Activated CD8-positive, alpha-beta memory T cell treated with anti-CD3 and anti-CD28 coated beads, Interleukin-2, amount 50 U/mL, for 4 hours (primary cell): ENCODE measurements around the gene SLC22A9.
"Not testable (repeated sequence)": the region's sequence is repeated elsewhere in the genome, so short reads cannot be mapped to it uniquely, and the experiment has no call there.

Experiments
- DNase-seq: peaks from one replicate; pipeline ENCODE4 v3.0.0-alpha.2; 2020

Gene SLC22A9

GRCh38 chr11:63369165-63369970 is at the start of gene SLC22A9:
TSS of gene SLC22A9 (plus strand) at chr11:63369785. CDS start at chr11:63370057, 272 bp downstream.
- no peak for DNase-seq

- no peak for DNase-seq
These were observed 47.9 kb upstream of the SLC22A9 start for GRCh38 chr11:63321723-63322122.

- not testable (repeated sequence) for DNase-seq
These were observed 34.5 kb upstream of the SLC22A9 start for GRCh38 chr11:63335089-63335488.

GRCh38 chr11:63337070-63337469 is 32.5 kb upstream of the SLC22A9 start:
- no peak for DNase-seq

- no peak for DNase-seq
These were observed 26.5 kb upstream of the SLC22A9 start for GRCh38 chr11:63343130-63343529.

GRCh38 chr11:63352144-63352543 is 17.4 kb upstream of the SLC22A9 start:
- no peak for DNase-seq

GRCh38 chr11:63362196-63362793 is 7.3 kb upstream of the SLC22A9 start:
- no peak for DNase-seq

GRCh38 chr11:63369971-63370588 is 495 bp downstream of the SLC22A9 start:
- no peak for DNase-seq

GRCh38 chr11:63371396-63371795 is 1.8 kb downstream of the SLC22A9 start:
- no peak for DNase-seq

GRCh38 chr11:63375434-63375833 is 5.8 kb downstream of the SLC22A9 start:
- no peak for DNase-seq

- DNase-seq: no peak
These were observed 10.5 kb downstream of the SLC22A9 start for GRCh38 chr11:63380130-63380529.

- no peak for DNase-seq
These were observed 26.1 kb downstream of the SLC22A9 start for GRCh38 chr11:63395697-63396096.

- DNase-seq: no peak
These were observed 34.8 kb downstream of the SLC22A9 start for GRCh38 chr11:63404161-63404935.

- DNase-seq: no peak
These were observed 35.5 kb downstream of the SLC22A9 start for GRCh38 chr11:63405114-63405513.

GRCh38 chr11:63406458-63406857 is 36.9 kb downstream of the SLC22A9 start:
- no peak for DNase-seq

GRCh38 chr11:63417174-63417852 is 47.7 kb downstream of the SLC22A9 start:
- no peak for DNase-seq

- no peak for DNase-seq
These were observed 58.5 kb downstream of the SLC22A9 start for GRCh38 chr11:63427971-63428508.

- DNase-seq: not testable (repeated sequence)
These were observed 61.1 kb downstream of the SLC22A9 start for GRCh38 chr11:63430731-63431130.

GRCh38 chr11:63435351-63435750 is 65.8 kb downstream of the SLC22A9 start:
- not testable (repeated sequence) for DNase-seq

- not testable (repeated sequence) for DNase-seq
These were observed 66.2 kb downstream of the SLC22A9 start for GRCh38 chr11:63435831-63436230.

GRCh38 chr11:63443714-63444113 is 74.1 kb downstream of the SLC22A9 start:
- no peak for DNase-seq

- DNase-seq: no peak
These were observed 74.6 kb downstream of the SLC22A9 start for GRCh38 chr11:63444160-63444559.
